ENCODE measurements around the gene TM4SF1. TPM values are rescaled to one million over a fixed set of nuclear protein-coding genes. Genes with fewer than 3 reads are reported as not detected.

TM4SF1 gene
- total RNA-seq, 2 donors from 2014 or later: 104 to 168 TPM

- intact Hi-C loops (cut with DNase I): no loop called here
- Histone ChIP-seq H3K4me3 (no peak overlapping the region), H3K36me3 (replicated peaks in 1 of 2; ENCODE audit: insufficient read depth in 1 of 2, low read depth in 2 of 2) (no peaks in the 10 kb centered on the region), H3K4me1 (peaks cover 3% of the 10 kb centered on the region), H3K27me3 (no peaks in the 10 kb centered on the region), H3K27ac (no peak overlapping the region), H3K9me3 (no peaks in the 10 kb centered on the region)
- no peak for DNase-seq
- TF ChIP-seq CTCF (IDR thresholded peaks at IDR 0.05): no peak
- no peak for TF ChIP-seq POLR2A (IDR thresholded peaks at IDR 0.05)
- 76 to 80% methylated on average over 2 of the region's 2 CpGs for WGBS, 2 donors
- ATAC-seq: no peak
Measured at GRCh38 chr3:149330609-149331331, 46.7 kb downstream of the TM4SF1 start.

GRCh38 chr3:149327156-149327555 is 50.3 kb downstream of the TM4SF1 start:
- TF ChIP-seq CTCF (IDR thresholded peaks at IDR 0.05) (no peak), POLR2A (IDR thresholded peaks at IDR 0.05) (no peak)
- Histone ChIP-seq H3K9me3 (no peaks in the 10 kb centered on the region), H3K4me3 (no peak overlapping the region), H3K27me3 (no peaks in the 10 kb centered on the region), H3K27ac (no peak overlapping the region), H3K36me3 (replicated peaks in 1 of 2; ENCODE audit: insufficient read depth in 1 of 2, low read depth in 2 of 2) (no peaks in the 10 kb centered on the region), H3K4me1 (peaks cover 3% of the 10 kb centered on the region)
- intact Hi-C loops (cut with DNase I): no loop called here
- DNase-seq (no peak), ATAC-seq (no peak)
- 84 to 96% methylated on average over 2 of the region's 2 CpGs for WGBS, 2 donors

- no peak for TF ChIP-seq POLR2A (IDR thresholded peaks at IDR 0.05)
- TF ChIP-seq CTCF (IDR thresholded peaks at IDR 0.05): no peak
- Histone ChIP-seq H3K4me3 (no peak overlapping the region), H3K9me3 (no peaks in the 10 kb centered on the region), H3K27ac (no peak overlapping the region), H3K4me1 (peaks cover 3% of the 10 kb centered on the region), H3K36me3 (replicated peaks in 1 of 2; ENCODE audit: insufficient read depth in 1 of 2, low read depth in 2 of 2) (no peaks in the 10 kb centered on the region), H3K27me3 (no peaks in the 10 kb centered on the region)
- ATAC-seq (no peak), DNase-seq (no peak)
- intact Hi-C loops (cut with DNase I): no loop called here
Measured at GRCh38 chr3:149325581-149325980, 51.9 kb downstream of the TM4SF1 start.

- ATAC-seq (no peak), DNase-seq (no peak)
- TF ChIP-seq POLR2A (IDR thresholded peaks at IDR 0.05): no peak
- no peak for TF ChIP-seq CTCF (IDR thresholded peaks at IDR 0.05)
- intact Hi-C loops (cut with DNase I): no loop called here
- no peaks in the 10 kb centered on the region for H3K9me3 ChIP-seq
- H3K36me3 ChIP-seq (replicated peaks in 1 of 2; ENCODE audit: insufficient read depth in 1 of 2, low read depth in 2 of 2): no peaks in the 10 kb centered on the region
- H3K27me3 ChIP-seq: no peaks in the 10 kb centered on the region
- H3K27ac ChIP-seq: no peak overlapping the region
- no peak overlapping the region for H3K4me3 ChIP-seq
- peaks cover 3% of the 10 kb centered on the region for H3K4me1 ChIP-seq
Measured at GRCh38 chr3:149324332-149324731, 53.1 kb downstream of the TM4SF1 start.

- Histone ChIP-seq H3K4me3 (no peak overlapping the region), H3K9me3 (no peaks in the 10 kb centered on the region), H3K27me3 (no peaks in the 10 kb centered on the region), H3K36me3 (replicated peaks in 1 of 2; ENCODE audit: insufficient read depth in 1 of 2, low read depth in 2 of 2) (no peaks in the 10 kb centered on the region), H3K27ac (no peak overlapping the region), H3K4me1 (no peaks in the 10 kb centered on the region)
- intact Hi-C loops (cut with DNase I): no loop called here
- 79 to 80% methylated on average over 2 of the region's 2 CpGs for WGBS, 2 donors
- TF ChIP-seq CTCF (IDR thresholded peaks at IDR 0.05): no peak
- no peak for TF ChIP-seq POLR2A (IDR thresholded peaks at IDR 0.05)
- ATAC-seq (no peak), DNase-seq (no peak)
Measured at GRCh38 chr3:149321640-149322039, 55.8 kb downstream of the TM4SF1 start.

Measured in body of pancreas (tissue), 4 donors.